NCI-H82 treated with DMSO at 0.1 percent for 48 hours (cell line): ENCODE data around the gene TBC1D8.

Experiments
- DNase-seq: peaks from one replicate; lab custom pipeline; 2025; ENCODE audit not compliant: unreplicated experiment; lab: John Stamatoyannopoulos, UW

The TBC1D8 gene

DNA sequence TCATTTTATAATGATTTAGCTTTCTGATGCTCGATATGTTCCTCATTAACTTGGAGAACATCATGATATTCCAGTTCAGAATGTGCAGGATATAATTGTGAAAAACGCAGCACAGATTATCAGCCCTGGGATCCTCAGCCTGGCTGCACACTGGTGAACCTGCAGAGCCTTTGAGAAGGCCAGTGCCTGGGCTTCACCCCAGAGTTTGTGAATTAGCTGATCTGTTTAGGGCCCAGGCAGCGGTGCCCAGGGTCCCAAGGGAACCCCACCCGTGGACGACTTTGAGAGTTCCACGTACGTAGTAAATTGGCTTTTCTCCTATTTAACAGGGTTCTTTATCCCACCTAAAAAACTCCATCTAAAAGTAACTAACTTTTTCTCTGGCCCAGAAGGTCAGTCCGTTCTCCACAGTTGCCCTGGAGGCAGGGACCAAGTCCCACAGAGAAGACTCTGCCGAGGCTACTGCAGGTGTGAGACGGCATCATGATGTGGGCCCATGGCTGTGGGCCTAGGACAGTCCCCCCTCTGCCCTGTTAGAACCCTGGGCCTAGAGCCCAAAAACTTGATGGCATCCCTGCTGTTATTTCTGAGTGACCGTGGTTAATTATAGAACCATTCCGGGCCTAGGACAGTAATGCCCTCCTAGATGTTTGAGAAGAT, 188.7 kb downstream of the TBC1D8 start:
- no peak for DNase-seq

DNA sequence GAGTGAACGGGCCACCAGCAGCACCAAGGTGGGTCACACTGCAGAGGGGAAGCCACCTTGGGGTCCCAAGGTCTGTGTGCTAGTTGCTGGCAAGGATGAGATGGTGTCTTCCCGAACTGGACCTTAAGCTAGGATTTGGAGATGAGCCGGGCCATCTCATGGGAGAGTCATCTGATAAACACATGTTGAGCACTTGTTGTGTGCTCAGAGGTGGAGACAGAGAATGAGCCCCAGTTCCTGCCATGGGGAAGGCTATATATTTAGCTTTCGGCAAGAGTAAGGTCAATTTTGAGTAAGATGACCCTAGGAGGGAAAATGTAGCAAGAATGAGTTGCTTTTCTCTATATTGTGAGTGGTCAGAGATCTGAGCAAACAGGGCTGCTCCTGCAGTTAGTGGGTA, 190.5 kb downstream of the TBC1D8 start:
- DNase-seq, result no peak

DNA sequence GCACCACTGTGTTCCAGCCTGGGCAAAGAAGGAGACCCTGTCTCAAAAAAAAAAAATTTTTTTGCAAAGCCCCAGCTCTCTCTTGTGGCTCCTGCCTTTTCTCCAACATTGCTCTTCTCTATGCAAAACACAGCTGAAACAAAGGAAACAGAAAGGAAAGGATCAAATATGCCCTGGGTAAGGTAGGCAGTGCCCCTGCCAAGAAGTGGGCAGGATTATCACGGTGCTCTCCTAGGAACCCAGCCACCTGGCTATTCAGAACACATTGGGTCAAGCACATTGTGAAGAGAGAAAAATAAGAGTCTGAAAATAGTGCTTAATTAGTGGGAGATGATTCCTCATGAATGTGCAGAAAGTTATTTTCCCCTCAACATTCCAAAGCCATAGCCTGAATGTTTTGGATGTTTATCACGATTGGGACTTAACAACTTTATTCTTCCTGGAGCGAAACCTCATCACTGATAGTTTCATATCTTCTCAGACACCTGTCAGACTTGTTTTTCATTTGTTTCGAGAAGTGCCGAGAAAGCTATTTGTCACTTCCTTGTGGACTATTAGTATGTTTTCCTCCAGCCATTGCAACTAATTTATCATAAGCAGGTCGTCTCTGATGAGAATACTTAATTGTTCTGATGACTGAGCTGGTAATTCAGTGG, 191.8 kb downstream of the TBC1D8 start:
- no peak for DNase-seq

DNA sequence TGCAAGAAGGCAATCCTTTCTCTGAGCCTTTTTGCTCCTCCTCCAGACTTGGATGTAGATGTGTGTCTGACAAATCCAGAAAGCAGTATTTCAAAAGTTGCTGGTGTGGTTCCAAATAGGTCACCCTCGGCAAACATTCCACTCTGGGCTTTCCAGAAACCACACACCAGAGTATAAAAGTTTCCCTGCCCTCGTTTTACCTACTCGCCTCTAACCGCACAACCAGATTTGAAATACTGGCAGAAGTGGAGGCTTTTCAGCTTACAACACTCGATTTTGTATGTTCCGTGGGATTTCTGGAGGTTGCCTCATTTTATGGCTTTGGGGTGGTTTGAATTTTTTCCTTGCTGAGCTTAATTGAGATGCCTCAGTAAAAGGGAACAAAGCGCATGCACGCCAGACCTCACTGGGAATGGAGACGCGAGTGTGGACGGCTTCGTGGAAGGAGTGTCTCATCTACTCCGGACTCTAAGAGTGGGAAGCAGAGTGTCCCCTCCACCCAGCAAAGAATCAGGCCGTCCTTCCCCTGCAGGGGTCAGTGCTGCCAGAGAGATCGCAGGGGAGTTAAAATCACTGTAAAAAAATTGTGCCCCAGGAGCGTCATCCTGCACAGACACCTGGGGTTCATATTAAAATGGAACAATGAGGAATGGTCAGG, 193.1 kb downstream of the TBC1D8 start:
- DNase-seq, result no peak
